Mesenchymal stem cell (in vitro differentiated cells and primary cell): ENCODE measurements around the gene MIX23.

Experiments used
- DNase-seq: peaks from one replicate; pipeline ENCODE4 v3.0.0-alpha.2; 2013
- H2AFZ ChIP-seq: one replicate; pipeline ENCODE4 v1.6.1; 2013; ENCODE audit warnings: low read depth, mild to moderate bottlenecking, control low read depth, inconsistent platforms, low read length, moderate library complexity
- H2AK5ac ChIP-seq: 2 replicates; pipeline ENCODE4 v1.6.1; 2013; ENCODE audit warnings: low read length, moderate library complexity, mild to moderate bottlenecking, inconsistent platforms; ENCODE audit not compliant: severe bottlenecking
- H2BK120ac ChIP-seq: one replicate; pipeline ENCODE4 v1.6.1; 2013; ENCODE audit warnings: low read depth, mild to moderate bottlenecking, inconsistent platforms, low read length, moderate library complexity
- H2BK12ac ChIP-seq, 2 experiments: one replicate each; pipeline ENCODE4 v1.6.1; 2013; ENCODE audit warnings: inconsistent platforms in 2 of 2, low read length in 2 of 2, mild to moderate bottlenecking in 2 of 2, moderate library complexity in 2 of 2, control low read depth in 1 of 2
- H2BK15ac ChIP-seq: one replicate; pipeline ENCODE4 v1.6.1; 2013; ENCODE audit warnings: mild to moderate bottlenecking, low read depth, inconsistent platforms; ENCODE audit not compliant: poor library complexity, severe bottlenecking
- H2BK5ac ChIP-seq: 2 replicates; pipeline ENCODE4 v1.6.1; 2013; ENCODE audit warnings: low read depth, mild to moderate bottlenecking, low read length, control low read depth, inconsistent platforms; ENCODE audit not compliant: poor library complexity, severe bottlenecking
- H3K14ac ChIP-seq, 2 experiments: one replicate each; pipeline ENCODE4 v1.6.1; 2013; ENCODE audit warnings: inconsistent platforms in 2 of 2, low read length in 2 of 2, control low read depth in 1 of 2, mild to moderate bottlenecking in 1 of 2, moderate library complexity in 1 of 2
- H3K18ac ChIP-seq, 2 experiments: one replicate each; pipeline ENCODE4 v1.6.1; 2013; ENCODE audit warnings: inconsistent platforms in 2 of 2, low read length in 2 of 2, control low read depth in 1 of 2, low read depth in 1 of 2, mild to moderate bottlenecking in 1 of 2
- H3K23ac ChIP-seq, 2 experiments: one replicate each; pipeline ENCODE4 v1.6.1; 2013; ENCODE audit warnings: inconsistent platforms in 2 of 2, low read length in 2 of 2, mild to moderate bottlenecking in 2 of 2, moderate library complexity in 2 of 2, control low read depth in 1 of 2
- H3K27ac ChIP-seq: 2 replicates; pipeline ENCODE4 v1.5.1; 2013; ENCODE audit warnings: mild to moderate bottlenecking, moderate library complexity, low read length, control low read depth, inconsistent platforms; ENCODE audit not compliant: poor library complexity, severe bottlenecking
- H3K27me3 ChIP-seq, 2 experiments: 2 replicates each; pipeline versions ENCODE4 v1.6.1 to v1.7.0; 2013; ENCODE audit warnings: low read length in 2 of 2, mild to moderate bottlenecking in 2 of 2, moderate library complexity in 2 of 2, control low read depth in 1 of 2, inconsistent platforms in 1 of 2; ENCODE audit not compliant: control insufficient read depth in 1 of 2, insufficient read depth in 1 of 2
- H3K36me3 ChIP-seq, 2 experiments: 2 replicates each; pipeline versions ENCODE4 v1.6.1 to v1.7.0; 2013; ENCODE audit warnings: low read length in 2 of 2, control low read depth in 1 of 2, inconsistent platforms in 1 of 2, low read depth in 1 of 2, mild to moderate bottlenecking in 1 of 2; ENCODE audit not compliant: insufficient read depth in 2 of 2, control insufficient read depth in 1 of 2
- H3K4ac ChIP-seq, 2 experiments: one replicate each; pipeline ENCODE4 v1.6.1; 2013; ENCODE audit warnings: inconsistent platforms in 2 of 2, low read length in 2 of 2, mild to moderate bottlenecking in 2 of 2, moderate library complexity in 2 of 2, control low read depth in 1 of 2, low read depth in 1 of 2
- H3K4me1 ChIP-seq: 2 replicates; pipeline ENCODE4 v1.6.1; 2013; ENCODE audit warnings: low read depth, low read length, control low read depth; ENCODE audit not compliant: control insufficient read depth, insufficient read depth
- H3K4me2 ChIP-seq: 2 replicates; pipeline ENCODE4 v1.6.1; 2013; ENCODE audit warnings: low read length, mild to moderate bottlenecking, inconsistent platforms; ENCODE audit not compliant: poor library complexity, severe bottlenecking
- H3K4me3 ChIP-seq, 2 experiments: 2 replicates each; pipeline versions ENCODE4 v1.5.1 to v1.7.0; 2013; ENCODE audit warnings: low read length in 2 of 2, mild to moderate bottlenecking in 2 of 2, control low read depth in 1 of 2, low read depth in 1 of 2; ENCODE audit not compliant: insufficient read depth in 1 of 2
- H3K79me1 ChIP-seq: replicated peaks from 2 replicates; pipeline ENCODE4 v1.6.1; 2013; ENCODE audit warnings: mild to moderate bottlenecking, control low read depth, low read length, inconsistent platforms; ENCODE audit not compliant: poor library complexity, severe bottlenecking
- H3K9ac ChIP-seq: 2 replicates; pipeline ENCODE4 v1.7.0; 2013; ENCODE audit warnings: mild to moderate bottlenecking, low read length, moderate library complexity
- H3K9me3 ChIP-seq: 2 replicates; pipeline ENCODE4 v1.7.0; 2013; ENCODE audit warnings: mild to moderate bottlenecking, low read length; ENCODE audit not compliant: control insufficient read depth
- H4K8ac ChIP-seq: one replicate; pipeline ENCODE4 v1.6.1; 2013; ENCODE audit warnings: inconsistent platforms, mild to moderate bottlenecking, low read length, moderate library complexity
- H4K91ac ChIP-seq: one replicate; pipeline ENCODE4 v1.6.1; 2013; ENCODE audit warnings: mild to moderate bottlenecking, low read length, inconsistent platforms
- WGBS: methylation state at CpG from one replicate; pipeline ENCODE4 v1.1.7; 2013; ENCODE audit warnings: mixed read lengths; 5-methylcytosine and 5-hydroxymethylcytosine counted together

The MIX23 gene

GRCh38 chr3:122389892-122390291 is 6.9 kb upstream of the MIX23 start:
- no peak for DNase-seq
- Histone ChIP-seq H3K9me3 (no peaks in the 10 kb centered on the region), H2BK15ac (no peak overlapping the region), H3K18ac (no peak overlapping the region), H3K4ac (no peak overlapping the region), H2BK5ac (no peak overlapping the region), H4K91ac (no peak overlapping the region), H3K14ac (no peak overlapping the region), H3K4me1 (peaks cover 4% of the 10 kb centered on the region), H2AK5ac (no peak overlapping the region), H3K36me3 (peaks cover 0 to 19% of the 10 kb centered on the region in 2 experiments), H2BK12ac (no peak overlapping the region), H4K8ac (no peak overlapping the region), H3K4me3 (no peak overlapping the region), H3K27me3 (no peaks in the 10 kb centered on the region), H2BK120ac (no peak overlapping the region), H3K4me2 (no peak overlapping the region), H3K27ac (no peak overlapping the region), H2AFZ (no peak overlapping the region), H3K23ac (no peak overlapping the region), H3K79me1 (peaks cover 17% of the 10 kb centered on the region), H3K9ac (no peak overlapping the region)
- over 99% methylated on average over 4 of the region's 4 CpGs for WGBS

DNA sequence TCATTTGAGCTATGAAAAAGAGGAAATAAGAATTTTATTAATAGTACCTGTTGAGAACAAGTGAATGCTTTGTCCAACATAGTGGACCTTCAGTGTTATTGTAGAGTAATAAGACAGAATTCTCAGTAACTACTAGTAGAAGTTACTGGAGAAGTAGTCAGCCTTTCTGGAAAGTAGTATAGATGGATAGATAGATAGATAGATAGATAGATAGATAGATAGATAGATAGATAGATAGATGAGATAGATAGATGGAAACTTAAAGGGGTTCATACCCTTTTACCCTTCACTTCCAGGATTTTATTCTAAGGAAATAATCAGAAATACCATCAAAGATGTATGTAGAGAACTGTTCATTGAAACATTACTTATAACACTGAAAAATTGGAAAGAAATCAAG is 6.2 kb upstream of the MIX23 start:
- Histone ChIP-seq H2BK5ac (no peak overlapping the region), H3K18ac (no peak overlapping the region), H3K14ac (no peak overlapping the region), H3K9me3 (no peaks in the 10 kb centered on the region), H2BK15ac (no peak overlapping the region), H3K4me2 (no peak overlapping the region), H3K4ac (no peak overlapping the region), H3K79me1 (peaks cover 17% of the 10 kb centered on the region), H3K9ac (no peak overlapping the region), H4K8ac (no peak overlapping the region), H2AFZ (no peak overlapping the region), H3K27me3 (no peaks in the 10 kb centered on the region), H3K27ac (no peak overlapping the region), H2BK12ac (no peak overlapping the region), H2BK120ac (no peak overlapping the region), H3K23ac (no peak overlapping the region), H3K36me3 (peaks cover 0 to 18% of the 10 kb centered on the region in 2 experiments), H2AK5ac (no peak overlapping the region), H4K91ac (no peak overlapping the region), H3K4me3 (no peak overlapping the region), H3K4me1 (peaks cover 4% of the 10 kb centered on the region)
- DNase-seq: no peak

GRCh38 chr3:122387709-122388108 is 4.7 kb upstream of the MIX23 start:
- Histone ChIP-seq H3K36me3 (peaks cover 0 to 16% of the 10 kb centered on the region in 2 experiments), H3K14ac (no peak overlapping the region), H2BK12ac (no peak overlapping the region), H3K4me2 (no peak overlapping the region), H3K4me3 (no peak overlapping the region), H3K4me1 (no peaks in the 10 kb centered on the region), H4K8ac (no peak overlapping the region), H4K91ac (no peak overlapping the region), H3K9ac (no peak overlapping the region), H3K4ac (no peak overlapping the region), H3K27me3 (no peaks in the 10 kb centered on the region), H3K79me1 (peaks cover 16% of the 10 kb centered on the region), H2AFZ (no peak overlapping the region), H2AK5ac (no peak overlapping the region), H2BK15ac (no peak overlapping the region), H3K18ac (no peak overlapping the region), H2BK5ac (no peak overlapping the region), H3K27ac (no peak overlapping the region), H3K23ac (no peak overlapping the region), H3K9me3 (no peaks in the 10 kb centered on the region), H2BK120ac (no peak overlapping the region)
- no peak for DNase-seq
- 92% methylated on average over 2 of the region's 3 CpGs for WGBS

DNA sequence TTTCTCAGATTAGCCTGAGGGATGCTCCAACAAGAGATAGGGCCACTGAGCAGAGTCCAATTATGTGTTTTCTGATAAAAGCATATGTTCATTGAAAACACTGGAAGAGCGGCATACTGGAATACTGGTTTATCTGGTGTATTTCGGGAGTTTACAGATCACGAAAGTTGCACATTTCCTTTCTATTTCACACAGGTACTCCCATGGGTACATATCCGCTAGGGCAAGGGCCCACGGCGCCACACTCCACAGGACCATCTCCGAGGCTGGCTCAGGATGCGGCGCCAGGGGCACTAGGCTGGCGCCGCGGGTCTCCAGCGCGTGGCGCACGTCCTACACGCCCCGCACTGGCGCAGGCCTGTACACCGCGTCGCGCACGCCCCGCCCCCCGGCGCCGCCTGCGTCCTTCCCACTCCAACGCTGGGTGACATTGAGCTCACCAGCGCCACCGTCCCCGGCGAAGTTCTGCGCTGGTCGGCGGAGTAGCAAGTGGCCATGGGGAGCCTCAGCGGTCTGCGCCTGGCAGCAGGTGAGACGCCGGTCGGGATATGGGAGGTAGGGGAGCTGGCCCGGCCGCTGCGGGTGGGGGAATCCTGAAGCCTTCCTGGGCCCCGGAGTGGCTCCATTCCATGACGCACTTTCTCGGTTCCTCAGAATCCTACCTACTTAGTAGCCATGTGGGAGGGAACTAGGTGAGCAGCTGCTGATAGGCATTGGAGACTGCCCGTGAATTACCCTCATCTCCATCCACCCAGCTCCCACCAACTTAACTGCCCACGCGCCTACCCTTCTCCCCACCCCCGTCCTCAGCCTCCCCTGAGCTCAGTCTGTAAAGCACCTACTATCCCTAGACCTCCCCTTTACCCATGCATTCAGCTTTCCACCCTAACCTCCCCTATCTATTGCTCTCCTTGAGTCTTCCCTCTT is 1.0 kb upstream of the MIX23 start, which contains the start of gene FAM162A:
Gene FAM162A, plus strand, starts transcription at position 412 of the 927 bp plus-strand sequence. Its CDS starts 84 bp downstream, at position 496.
- Histone ChIP-seq H3K79me1 (peaks cover 19% of the 10 kb centered on the region), H2BK15ac (no peak within 1 kb of the TSS), H3K23ac (no peak within 1 kb of the TSS), H2BK120ac (peak within 1 kb of the TSS; percentile 6), H3K27ac (peak within 1 kb of the TSS; percentile 49), H2AK5ac (no peak within 1 kb of the TSS), H3K27me3 (no peaks in the 10 kb centered on the region), H3K4me2 (peak within 1 kb of the TSS; percentile 78), H3K4me3 (peak within 1 kb of the TSS; percentile 77 to 93), H3K4me1 (peaks cover 2% of the 10 kb centered on the region), H2BK5ac (no peak within 1 kb of the TSS), H4K8ac (peak within 1 kb of the TSS; percentile 87), H3K4ac (peak within 1 kb of the TSS; percentile 57 to 74), H3K9ac (peak within 1 kb of the TSS; percentile 94), H3K36me3 (peaks cover 0 to 17% of the 10 kb centered on the region in 2 experiments), H4K91ac (no peak within 1 kb of the TSS), H3K18ac (peak within 1 kb of the TSS; percentile 63 to 67), H2BK12ac (no peak within 1 kb of the TSS), H3K9me3 (no peaks in the 10 kb centered on the region), H3K14ac (no peak within 1 kb of the TSS), H2AFZ (peak within 1 kb of the TSS; percentile 76)
- WGBS: 4% methylated on average over 44 of the region's 52 CpGs
- peak; percentile 92 for DNase-seq
